ENCODE data around the gene PPT1.

DNA sequence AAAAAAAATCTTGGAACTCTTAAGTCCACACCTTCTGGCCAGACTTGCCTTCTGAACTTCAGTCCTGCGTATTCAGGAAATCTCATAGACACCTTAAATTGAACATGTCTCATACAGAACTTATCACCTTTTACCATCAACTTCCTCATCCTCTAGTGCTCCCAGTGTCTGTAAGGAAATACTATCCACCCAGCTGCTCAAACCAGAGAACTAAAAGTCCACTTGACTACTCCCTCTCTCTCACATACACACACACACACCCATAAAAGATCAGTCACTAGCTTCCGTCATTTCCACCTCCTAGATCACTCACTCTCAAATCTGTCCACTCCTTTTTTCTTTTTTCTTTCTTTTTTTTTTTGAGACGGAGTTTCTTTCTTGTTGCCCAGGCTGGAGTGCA is 67.4 kb downstream of the PPT1 start:
- TF ChIP-seq, protein P1, sequence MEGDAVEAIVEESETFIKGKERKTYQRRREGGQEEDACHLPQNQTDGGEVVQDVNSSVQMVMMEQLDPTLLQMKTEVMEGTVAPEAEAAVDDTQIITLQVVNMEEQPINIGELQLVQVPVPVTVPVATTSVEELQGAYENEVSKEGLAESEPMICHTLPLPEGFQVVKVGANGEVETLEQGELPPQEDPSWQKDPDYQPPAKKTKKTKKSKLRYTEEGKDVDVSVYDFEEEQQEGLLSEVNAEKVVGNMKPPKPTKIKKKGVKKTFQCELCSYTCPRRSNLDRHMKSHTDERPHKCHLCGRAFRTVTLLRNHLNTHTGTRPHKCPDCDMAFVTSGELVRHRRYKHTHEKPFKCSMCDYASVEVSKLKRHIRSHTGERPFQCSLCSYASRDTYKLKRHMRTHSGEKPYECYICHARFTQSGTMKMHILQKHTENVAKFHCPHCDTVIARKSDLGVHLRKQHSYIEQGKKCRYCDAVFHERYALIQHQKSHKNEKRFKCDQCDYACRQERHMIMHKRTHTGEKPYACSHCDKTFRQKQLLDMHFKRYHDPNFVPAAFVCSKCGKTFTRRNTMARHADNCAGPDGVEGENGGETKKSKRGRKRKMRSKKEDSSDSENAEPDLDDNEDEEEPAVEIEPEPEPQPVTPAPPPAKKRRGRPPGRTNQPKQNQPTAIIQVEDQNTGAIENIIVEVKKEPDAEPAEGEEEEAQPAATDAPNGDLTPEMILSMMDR (IDR thresholded peaks at IDR 0.05), result no peak
- no peak for TF ChIP-seq POLR2A (IDR thresholded peaks at IDR 0.05)

Data from testis (tissue), 2 donors.